GM18498 (cell line): ENCODE data around the gene BACH2.
"Not testable (repeated sequence)": the region's sequence is repeated elsewhere in the genome, so short reads cannot be mapped to it uniquely, and the experiment has no call there.

ENCODE experiments used
- ATAC-seq: cut with Tn5 transposase; IDR thresholded peaks from one replicate; pipeline ENCODE4 v1.9.1; 2021; ENCODE audit warnings: mild to moderate bottlenecking, moderate library complexity; ENCODE audit not compliant: unreplicated experiment

BACH2 gene

DNA sequence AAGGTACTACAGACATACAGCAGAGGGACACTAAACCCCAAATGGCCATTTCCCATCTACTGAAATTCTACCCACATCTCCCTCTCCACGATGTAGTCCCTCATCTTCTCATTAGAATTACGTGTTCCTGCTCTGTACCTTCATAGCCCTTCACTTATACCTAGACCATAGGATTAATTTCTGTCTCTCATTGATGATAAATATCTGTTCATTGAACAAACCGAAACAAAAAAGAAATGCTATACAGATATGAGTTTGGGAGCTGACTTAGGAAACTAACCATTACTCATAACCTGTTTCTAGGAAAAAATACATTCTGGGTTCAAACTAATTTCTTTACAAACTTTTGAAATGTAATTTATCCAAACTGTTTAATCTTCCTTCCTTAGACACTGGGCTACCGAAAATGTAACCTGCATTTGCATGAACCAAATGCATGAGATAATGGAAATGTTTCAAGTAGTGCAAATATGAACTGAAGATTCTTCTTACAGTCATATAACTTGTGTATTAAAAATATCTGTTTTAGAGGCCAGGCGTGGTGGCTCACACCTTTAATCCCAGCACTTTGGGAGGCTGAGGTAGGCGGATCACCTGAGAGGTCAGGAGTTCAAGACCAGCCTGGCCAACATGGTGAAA is 317.0 kb downstream of the BACH2 start:
- no peak for ATAC-seq

DNA sequence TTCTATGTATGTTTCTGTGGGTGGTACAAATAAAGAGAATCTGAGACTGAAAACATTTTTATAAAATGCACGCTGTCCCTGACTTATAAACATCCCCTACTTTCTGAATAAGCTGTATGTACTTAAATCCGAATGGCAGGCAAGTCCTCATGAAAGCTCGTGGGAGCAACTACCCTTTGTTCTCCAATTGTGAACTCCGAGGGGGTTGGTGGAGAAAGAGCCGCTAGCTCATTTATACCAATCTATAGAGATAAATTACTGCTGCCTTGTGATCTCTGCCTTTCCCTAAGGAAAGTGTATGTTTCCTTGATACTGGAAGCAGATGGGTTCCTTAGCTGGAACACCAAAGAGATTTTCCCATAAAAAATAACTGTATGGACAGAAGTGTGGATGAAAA is 317.9 kb downstream of the BACH2 start:
- no peak for ATAC-seq

DNA sequence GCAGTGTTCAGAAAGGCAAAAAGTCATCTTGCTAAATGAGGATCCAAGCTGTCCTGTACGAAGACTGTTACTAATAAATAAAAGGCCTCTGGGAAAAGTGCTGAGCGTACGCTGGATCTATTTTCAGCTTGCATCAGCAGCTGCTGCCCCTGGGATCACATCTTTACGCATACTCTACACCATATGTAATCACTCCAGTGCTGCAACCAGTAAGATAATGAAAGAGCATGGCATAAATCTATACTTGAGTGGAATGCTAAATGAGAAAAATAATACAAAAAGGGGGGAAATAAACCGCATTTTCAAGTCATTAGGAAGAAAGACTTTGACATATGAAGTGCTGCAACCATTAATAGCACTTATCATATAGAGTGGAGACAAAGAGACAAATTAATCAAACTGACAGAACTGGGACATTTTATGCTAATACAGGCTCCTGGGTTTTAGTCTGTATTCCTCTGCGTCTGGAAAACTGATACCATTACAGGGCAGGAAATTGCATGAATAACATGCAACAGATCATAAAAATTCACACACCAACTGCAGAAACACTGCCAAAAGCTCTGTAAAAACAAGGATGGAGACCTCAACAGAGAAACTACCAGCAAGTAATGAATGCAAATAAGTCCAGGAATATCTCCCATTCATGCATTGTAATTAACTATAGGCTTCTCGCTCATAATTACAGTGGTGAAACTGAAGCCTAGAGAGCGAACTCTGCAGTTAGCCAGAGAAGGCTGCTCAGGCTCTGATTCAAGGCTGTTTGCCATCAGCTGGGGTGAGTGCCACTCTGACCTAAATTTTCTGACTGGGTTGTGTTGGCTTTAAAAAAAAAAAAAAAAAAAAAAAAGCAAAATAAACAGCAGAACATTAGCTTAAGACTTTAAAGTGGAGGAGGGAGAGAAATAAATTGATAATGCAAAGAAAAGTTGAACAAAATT is 318.6 kb downstream of the BACH2 start:
- no peak for ATAC-seq

DNA sequence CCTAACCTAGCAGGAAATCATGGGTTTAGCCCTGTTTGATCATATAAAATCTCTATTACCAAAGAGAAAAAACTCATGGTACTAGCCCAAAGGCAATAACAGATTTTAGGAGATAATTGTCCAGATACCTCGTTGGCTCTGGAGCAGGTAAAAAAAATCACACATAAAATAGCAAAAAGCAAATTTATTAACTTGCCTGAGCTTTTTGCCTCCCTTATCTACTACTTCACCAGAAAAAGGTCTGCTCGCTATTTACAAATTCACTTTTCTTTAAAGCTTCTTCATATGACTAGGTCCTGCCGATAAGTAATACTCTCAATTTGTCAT is 320.0 kb downstream of the BACH2 start:
- no peak for ATAC-seq

DNA sequence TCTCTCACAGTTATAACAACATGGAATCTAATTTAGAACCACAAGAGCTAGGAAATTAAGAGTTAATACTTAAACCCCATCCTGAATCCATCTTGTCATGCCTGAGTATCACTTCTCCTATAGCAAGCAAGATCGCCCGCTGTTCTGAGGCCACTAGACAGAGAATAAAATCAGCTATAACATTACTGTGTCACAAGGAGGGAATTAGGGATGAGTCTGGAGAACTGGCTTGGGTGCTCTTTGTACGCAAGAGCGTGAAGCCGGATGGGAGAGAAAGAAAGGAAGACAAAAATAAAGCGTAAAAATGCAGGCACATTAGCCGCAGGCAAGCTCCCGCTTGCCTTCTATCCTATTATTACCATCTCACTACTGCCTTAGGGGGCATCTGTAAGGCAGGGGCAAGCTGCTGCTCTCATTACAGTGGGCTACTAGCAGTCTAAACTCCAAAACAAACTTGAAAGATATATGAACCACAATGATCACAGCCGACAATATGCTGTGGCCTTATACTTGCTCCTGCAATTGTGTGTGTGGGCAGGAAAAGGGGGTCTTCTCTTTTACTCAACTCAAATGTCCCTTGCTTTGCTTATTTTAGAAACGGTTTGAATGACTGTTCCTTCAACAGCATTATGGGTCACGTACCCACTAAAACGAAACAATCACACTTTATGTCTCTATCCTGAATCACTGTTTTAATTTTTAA is 320.5 kb downstream of the BACH2 start:
- ATAC-seq = no peak

DNA sequence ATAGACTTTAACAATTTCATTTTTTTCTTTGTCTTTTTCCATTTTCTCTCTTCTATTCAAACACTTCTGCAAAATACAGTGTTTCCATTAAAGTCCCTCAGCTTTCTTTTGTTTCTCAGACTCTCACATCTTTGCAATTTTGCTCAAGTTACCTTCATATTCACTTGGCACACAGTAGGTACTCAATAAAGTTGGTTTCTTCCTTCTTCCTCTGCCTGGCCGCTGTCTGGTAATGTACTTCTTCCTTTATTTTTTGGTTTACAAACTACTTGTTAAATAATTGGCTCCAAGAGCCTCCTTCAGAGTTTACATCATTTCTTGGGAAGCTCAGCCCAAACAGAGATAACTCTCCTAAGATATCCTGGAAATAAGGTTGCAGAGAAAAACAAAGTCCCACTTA is 321.3 kb downstream of the BACH2 start:
- ATAC-seq = no peak

DNA sequence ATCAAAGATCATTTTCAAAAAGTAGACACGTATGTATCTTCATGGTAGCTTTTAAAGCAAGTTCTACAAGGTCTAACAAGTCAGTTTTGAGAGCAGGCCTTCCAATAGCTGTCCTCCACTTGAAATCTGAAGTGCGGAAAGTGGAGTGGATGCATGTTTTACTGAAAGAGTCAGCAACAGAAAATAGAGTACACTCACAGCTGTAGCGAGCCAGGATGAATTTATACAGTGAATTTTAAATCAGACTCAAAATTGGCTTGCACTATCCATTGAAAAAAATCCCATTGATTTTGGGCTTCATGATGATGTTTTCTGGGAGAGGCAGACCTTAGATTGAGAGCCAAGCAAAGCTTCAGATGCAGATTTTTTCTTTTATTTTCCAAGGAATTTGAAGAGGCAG is 321.8 kb downstream of the BACH2 start:
- ATAC-seq = no peak

DNA sequence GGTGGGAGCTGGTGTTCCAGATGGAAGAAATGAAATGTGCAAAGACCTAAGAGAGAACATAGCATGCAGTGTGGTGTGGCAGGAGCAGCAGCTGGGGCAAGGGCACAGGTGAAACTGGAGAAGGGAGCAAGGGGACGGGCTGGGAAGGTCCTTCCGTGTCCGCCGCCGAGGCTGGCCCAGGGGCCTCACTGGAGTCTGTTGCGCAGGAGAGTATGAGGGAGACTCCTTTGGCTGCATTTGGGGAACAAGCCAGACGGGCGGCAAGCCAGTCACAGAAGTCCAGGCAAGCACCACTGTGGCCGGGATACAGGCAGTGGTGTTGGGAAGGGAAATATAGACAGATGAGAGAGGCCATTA is 324.6 kb downstream of the BACH2 start:
- no peak for ATAC-seq

DNA sequence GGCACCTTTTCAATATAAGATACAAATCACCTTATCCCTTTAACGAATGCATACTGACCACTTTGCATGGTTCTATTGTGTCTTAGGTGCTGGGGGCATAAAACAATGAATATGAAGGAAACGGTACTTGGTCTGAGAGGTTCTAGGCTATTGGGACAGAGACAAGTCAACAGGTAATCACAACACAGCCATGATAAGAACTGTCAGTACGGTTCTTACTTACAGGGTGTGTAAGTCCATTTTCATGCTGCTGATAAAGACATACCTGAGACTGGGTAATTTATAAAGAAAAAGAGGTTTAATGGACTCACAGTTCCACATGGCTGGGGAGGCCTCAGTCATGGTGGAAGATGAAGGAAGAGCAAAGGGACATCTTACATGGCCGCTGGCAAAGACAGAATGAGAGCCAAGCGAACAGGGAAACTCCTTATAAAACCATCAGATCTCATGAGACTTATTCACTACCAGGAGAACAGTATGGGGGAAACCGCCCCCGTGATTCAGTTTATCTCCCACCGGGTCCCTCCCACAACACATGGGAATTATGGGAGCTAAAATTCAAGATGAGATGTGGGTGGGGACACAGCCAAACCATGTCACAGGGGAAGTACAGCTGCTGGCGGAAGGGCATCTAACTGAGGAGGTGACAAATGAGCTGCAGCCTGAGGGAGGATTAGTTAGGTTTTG is 325.2 kb downstream of the BACH2 start:
- ATAC-seq = not testable (repeated sequence)

DNA sequence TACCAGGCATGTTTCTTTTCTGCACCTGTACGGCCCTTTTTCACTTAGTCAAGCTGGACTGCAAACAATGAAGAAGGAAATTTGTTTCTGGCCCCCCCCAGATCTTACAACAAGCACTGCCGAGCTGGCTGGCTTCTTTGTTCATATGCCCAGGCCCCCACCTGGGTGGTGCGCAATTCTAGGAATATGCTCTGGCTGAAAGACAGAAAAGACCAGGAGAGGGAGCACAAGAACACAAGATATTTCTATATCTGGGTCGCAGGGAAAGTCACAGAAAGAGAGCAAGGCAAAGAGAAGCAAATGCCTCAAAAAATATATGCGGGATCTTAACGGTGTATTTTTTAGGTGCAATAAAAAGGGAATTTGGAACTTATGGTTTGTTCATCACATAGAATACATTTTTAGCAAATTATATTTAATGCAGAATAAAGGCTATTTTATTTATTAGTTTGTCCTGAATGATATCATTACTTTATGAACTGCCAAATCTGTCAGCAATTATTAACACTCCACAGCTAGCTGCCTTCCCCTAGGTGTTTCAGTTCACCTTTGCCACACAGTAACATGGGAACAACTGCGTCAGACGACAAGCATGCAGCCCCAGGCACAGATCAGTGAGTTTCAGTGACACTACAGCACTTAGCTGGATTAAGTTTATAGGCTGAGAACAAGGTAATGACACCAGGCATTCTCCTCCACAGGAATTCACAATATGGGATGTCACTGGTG is 325.9 kb downstream of the BACH2 start:
- no peak for ATAC-seq

DNA sequence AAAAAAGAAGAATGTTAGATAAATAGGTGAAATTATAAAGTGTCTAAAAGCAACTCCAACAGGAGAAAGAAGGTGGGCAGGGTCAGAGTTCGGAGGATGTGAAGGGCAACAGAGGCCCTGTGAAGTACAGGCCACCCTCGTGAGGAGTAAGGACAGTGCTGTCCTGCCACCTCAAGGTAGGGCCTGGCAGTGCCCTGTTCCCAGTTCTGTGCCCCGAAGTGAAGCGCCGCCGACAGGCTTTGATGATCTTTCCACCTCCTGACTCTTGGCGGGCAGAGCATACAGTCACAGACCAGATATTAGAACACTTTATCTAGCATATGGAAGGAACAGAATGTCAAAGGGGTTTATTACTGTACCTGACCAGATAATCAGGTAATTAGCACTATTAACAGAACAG is 326.6 kb downstream of the BACH2 start:
- no peak for ATAC-seq

DNA sequence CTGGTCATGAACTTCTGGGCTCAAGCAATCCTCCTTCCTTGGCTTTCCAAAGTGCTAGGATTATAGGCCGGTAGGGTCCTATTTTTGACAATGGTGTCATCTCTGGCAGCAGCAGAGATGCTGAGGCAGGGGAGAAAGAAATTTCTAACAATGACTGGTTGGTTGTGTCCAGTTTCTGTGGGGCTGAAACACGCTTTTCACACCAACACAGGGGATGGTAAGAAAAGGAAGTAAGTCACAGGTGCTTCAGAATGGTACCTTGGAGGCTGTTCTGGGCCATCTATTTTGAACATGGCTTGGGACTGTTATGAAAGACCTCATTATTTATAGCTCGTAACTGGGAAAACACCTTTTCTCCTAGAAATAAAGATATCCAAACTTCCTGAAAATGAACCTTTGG is 329.7 kb downstream of the BACH2 start:
- ATAC-seq = no peak

DNA sequence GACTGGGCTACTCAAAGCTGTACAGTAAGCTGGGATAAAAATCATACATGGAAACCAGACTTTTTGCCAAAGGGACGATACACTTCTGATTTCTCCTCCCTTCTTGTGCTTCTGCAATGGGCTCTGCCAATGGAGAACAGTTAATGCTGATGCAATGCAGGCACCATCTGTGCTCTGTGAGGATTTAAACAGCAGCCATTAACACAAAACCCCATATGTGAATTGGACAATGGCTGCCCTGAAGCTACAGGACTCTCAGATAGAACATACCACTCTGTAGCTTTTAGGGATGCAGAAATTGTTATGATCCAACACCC is 330.5 kb downstream of the BACH2 start:
- no peak for ATAC-seq

DNA sequence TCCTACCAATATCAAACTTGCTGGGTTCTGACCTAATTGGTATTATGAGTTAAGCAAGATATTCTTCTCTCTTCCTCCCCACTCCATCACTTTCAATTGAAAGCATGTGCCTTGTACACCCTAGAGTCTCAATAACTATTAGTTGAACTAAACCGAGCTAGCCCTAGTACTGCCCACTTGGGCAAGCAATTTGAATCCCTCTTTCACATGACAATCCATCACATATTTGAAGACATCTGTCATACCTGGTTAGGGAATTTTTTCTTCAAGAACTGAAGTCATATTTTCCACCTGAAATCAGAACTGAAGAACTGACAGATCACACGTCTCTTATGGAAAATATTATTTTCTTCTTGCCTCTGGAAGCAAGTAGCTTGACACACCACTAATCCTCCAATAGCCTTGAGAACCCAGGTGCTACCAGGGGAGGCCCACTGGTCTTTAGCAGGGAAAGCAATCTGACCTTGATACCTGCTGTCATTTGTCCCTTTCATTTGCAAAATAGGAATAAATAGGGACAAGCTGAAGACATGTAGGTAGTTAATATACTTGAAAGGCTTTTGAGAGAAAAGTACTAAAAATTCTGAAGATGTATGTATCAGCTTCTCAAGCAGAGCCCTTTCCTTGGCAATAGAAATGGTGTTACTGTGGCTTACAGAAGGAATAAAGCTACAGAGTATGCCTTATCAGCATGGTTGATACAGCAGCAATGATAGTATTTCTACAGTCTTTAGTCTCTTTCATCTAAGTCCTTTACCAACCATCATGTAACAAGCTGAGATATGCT is 331.0 kb downstream of the BACH2 start:
- ATAC-seq = no peak

DNA sequence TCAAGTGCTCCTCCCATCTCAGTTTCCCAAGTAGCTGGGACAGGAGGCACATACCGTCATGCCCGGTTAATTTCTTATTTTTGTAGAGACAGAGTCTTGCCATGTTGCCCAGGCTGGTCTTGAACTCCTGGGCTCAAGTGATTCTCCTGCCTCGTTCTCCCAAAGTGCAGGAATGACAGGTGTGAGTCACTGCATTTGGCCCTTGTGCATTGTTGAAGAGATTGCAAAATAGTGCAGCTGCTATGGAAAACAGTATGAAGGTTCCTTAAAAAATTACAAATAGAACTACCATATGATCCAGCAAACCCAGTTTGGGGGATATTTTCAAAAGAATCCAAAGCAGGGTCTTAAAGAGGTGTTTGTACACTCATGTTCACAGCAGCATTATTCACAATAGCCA is 333.3 kb downstream of the BACH2 start:
- no peak for ATAC-seq

DNA sequence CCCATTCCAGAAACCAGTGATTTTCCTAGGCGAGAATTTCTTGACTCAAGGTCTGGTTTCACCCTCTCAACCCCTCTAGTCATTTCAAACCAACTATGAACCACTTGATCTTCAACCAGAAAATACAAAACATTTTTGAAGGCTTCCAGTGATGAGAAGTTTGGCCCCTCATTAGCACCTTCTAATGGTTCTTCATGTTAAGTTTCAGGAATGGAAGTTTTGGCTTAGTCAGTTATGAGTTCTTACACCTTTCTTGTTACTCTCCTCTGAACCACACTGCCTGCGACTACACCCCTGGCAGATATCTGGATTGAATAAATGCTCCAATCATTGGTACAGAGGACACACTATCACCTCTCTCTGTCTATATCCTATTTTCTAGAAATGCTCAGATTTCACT is 335.2 kb downstream of the BACH2 start:
- ATAC-seq = no peak

DNA sequence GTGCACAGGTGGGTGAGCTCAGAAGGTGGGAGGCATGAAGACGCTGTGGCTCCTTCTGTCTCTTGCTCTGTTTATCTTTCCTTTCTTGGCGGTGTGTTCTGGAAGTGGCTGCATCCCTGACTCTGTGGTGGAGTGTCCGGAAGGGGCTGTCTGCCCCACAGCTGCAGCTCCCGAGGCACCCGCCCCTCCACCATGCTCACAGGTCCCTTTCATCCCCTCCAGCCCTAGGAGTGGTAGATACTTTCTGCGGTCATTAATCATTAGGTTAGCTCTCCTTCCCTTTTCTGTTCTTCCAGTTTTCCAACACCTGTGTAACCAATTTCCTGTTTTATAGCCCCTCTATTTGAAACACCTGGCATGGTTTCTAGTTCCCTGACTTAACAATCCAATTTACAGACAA is 336.8 kb downstream of the BACH2 start:
- ATAC-seq = no peak

DNA sequence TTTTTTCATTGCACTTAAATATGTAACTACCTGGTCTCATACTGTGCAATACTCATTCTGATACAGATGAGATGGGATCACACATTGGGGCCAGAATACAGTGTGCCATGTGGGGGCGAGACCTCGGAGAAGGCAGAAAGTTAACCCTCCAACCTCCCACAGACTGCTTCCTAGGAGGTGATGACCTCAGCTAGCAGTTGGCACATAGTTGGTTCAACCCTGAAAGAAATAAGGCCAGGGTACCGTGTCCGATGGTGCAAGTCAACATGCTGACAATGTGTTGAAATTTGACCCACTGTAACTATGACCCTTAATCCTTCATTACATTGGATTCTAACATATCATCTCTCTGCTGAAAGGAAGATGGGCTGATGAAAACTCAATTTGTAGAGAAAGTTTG is 340.5 kb downstream of the BACH2 start:
- ATAC-seq = no peak

DNA sequence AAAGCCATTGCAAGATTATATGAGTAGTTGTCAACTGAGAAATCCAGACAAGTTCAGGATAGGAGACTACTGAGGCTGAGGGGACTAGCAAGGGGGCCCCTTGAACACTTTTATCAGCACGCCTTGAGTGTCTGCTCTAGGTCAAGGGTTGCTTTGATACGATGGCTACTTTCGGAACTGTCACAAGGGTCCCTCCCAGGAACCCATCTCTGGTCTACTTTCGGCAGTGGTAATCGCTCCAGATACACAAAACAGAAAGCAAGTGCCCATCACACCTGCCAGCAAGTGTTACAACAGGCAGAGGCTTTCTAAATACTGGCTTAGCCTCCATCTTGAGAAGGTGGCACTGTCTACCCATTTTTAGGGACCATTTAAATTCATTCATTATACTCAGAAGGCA is 341.3 kb downstream of the BACH2 start:
- no peak for ATAC-seq

DNA sequence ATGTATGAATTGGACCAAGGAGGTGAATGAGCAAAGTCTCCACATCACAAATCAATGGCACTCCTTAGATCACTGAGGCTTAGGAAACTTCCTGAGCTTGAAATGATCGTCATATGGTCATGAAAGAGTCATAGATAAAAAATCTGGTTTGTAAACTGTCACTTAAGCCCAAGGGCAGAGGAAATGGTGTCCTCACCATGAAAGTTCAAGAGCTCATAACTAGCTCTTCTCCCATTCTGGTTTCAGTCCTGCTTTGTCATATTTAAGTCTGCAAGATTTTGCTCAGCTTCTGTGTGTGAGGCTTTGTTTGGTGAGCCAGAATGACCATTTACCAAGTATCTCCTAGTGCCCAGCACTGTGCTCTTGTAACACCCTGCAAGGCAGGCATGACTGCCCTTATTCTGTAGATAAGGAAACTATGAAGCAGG is 341.9 kb downstream of the BACH2 start:
- no peak for ATAC-seq
